ENCODE results near the gene GPM6B.

- TF ChIP-seq EZH2 (IDR thresholded peaks at IDR 0.05; ENCODE audit: borderline replicate concordance, insufficient read depth, low read length, poor library complexity, severe bottlenecking) (no peak), CTCF (IDR thresholded peaks at IDR 0.05; ENCODE audit: poor library complexity, severe bottlenecking) (no peak), TAF1 (IDR thresholded peaks at IDR 0.05; ENCODE audit: low read depth) (no peak), EP300 (conservative IDR thresholded peaks at IDR 0.05; ENCODE audit: poor library complexity, severe bottlenecking) (no peak), RAD21 (conservative IDR thresholded peaks at IDR 0.05) (no peak), POLR2AphosphoS5 (IDR thresholded peaks at IDR 0.05) (peak; percentile 4), SMC3 (conservative IDR thresholded peaks at IDR 0.05; ENCODE audit: poor library complexity) (no peak), MXI1 (conservative IDR thresholded peaks at IDR 0.05; ENCODE audit: poor library complexity, severe bottlenecking) (no peak)
- TF ChIP-seq, protein P1, sequence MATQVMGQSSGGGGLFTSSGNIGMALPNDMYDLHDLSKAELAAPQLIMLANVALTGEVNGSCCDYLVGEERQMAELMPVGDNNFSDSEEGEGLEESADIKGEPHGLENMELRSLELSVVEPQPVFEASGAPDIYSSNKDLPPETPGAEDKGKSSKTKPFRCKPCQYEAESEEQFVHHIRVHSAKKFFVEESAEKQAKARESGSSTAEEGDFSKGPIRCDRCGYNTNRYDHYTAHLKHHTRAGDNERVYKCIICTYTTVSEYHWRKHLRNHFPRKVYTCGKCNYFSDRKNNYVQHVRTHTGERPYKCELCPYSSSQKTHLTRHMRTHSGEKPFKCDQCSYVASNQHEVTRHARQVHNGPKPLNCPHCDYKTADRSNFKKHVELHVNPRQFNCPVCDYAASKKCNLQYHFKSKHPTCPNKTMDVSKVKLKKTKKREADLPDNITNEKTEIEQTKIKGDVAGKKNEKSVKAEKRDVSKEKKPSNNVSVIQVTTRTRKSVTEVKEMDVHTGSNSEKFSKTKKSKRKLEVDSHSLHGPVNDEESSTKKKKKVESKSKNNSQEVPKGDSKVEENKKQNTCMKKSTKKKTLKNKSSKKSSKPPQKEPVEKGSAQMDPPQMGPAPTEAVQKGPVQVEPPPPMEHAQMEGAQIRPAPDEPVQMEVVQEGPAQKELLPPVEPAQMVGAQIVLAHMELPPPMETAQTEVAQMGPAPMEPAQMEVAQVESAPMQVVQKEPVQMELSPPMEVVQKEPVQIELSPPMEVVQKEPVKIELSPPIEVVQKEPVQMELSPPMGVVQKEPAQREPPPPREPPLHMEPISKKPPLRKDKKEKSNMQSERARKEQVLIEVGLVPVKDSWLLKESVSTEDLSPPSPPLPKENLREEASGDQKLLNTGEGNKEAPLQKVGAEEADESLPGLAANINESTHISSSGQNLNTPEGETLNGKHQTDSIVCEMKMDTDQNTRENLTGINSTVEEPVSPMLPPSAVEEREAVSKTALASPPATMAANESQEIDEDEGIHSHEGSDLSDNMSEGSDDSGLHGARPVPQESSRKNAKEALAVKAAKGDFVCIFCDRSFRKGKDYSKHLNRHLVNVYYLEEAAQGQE (IDR thresholded peaks at IDR 0.05; ENCODE audit: borderline replicate concordance) = no peak
Observed at GRCh38 chrX:13733506-13733905, 83.4 kb downstream of the GPM6B start.
